ELF-1 (cell line): Measurements from ENCODE around the gene CCNO.
A peak's percentile ranks its signal among the peaks of the same experiment; 100 is the strongest.

Experiments used
- DNase-seq: peaks from one replicate; pipeline ENCODE4 v3.0.0-alpha.2; 2016; ENCODE audit warnings: low read depth, low spot score

The CCNO gene

DNA sequence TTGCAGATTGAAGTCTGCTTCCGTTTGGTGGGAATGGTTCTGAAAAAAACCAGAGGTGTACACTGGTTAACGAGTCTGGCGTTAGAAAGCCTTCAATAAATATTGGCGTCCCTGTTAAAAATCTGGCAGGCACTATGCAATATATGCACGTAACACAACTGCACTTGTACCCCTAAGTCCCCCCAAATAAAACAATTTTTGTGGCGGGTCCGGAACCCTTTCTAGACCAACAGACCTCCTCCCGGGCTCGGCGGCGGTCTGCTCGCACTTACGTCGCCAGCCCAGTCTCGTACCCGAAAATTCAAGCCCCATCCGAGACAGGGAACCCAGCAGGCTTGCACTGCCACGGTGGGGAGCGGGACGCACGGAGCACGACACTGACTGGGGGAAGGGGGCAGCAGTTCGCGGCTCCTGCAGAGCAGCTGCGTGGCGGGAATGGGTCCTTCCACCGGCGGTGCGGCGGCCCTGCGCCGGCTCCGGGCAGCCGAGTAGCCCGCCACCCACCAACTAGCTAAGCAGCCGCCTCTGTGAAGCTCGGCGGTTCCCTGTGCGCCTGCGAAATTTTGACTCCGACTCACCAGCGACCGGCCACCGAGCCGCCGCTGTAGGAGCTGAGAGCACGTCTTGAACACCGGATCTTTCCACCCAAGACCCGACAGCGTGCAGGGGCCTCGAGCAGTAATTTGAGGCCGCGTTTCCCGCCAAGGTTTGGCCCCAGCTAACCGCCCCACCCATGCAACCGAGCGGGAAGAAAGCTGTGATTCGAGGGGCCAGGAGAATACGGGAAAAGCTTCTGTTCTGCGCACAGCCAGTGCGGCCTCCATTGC lies 10.2 kb downstream of the CCNO start:
- peak; percentile 67 for DNase-seq

DNA sequence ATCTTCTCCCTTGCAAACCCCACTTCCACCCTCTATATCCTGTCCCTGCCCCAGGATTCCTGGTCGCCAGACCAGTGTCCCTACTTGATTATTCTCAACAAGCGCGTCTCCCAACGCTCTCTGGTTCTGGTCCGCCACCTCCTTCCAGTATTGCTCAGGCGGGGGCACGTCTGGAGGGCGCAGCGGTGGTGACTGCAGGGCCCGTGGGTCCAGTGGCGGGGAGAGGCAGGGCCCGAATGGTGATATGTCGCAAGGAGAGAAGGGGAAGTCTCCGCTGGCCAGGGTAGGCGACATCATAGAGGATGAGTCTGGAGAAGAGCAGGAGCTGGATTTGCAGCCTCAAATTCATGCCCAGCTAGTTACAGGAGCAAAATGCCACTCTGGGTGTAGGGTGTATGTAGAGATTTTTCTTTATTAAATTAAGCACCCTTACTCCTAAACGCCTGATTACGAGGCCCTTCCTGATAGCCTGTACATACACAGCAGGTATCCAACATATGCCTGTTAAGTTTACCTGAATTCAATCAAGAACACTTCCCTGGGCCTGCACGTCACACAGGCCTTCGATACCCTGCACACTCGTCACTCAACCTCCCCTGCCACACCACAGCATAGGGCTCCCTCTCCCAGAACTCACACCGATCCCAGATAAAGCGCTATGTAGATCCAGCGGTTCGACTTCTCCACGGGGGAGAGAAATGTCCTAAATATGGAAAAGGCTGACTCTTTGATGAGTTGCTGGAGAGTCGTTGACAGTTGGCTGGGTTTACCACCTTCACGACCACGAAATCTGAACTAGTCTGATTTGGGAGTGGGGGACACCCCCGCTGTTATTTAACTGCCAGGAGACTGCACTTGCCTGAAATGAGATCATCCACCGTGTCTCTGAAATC lies 11.1 kb downstream of the CCNO start:
- peak; percentile 12 for DNase-seq

DNA sequence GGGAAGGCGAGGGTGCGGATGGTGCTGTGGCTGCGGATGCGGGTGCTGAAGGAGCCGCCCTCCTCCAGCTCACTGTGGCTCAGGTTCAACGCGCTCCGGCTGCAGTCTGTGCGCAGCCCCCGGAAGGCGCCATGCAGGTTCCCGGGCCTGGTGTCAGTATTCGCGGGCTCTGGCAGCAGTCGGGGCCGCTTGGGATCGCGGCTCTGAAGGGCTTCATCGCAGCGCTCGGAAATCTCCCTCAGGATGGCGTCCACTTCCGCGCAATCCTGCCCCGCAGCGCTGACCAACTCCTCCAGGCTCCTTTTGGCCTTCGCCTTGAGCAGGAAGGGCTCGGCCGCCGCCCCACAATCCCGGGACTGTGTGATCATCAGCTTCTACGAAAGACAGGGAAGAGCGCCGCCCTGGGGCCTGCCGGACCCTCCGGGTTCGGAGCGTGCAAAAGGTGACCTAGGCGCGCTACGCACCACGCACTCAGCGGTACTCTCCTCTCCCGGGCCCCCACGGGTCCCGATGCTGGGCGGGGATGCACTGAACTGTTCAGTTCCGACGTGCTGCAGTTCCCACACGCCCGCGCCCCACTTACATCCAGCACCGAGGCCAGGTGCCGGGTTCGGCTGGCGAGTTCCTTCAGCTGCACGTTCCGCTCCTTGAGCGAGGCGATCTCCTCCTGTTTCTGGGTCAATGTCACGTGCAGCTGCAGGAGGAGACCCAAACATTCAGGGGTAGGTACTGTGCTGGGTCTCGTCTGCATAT lies 12.8 kb downstream of the CCNO start:
- peak; percentile 77 for DNase-seq

DNA sequence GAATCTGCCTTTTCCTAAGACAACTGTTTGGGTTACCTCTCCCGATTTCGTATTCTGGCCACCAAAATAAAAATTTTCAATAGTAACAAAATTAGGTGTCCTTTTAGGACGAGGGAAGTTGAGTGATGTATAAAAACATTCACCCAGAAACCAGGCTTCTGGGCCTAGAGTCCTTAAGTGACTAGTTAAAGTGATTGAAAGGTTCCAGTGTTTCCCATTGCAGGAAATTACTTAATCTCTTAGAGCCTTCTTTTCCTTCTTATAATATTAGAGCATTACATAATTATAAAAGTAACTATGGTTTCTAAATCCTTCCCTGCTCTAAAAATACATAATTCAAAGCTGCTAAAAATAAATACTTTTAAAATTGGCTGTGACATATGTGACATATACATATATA lies 13.6 kb downstream of the CCNO start:
- DNase-seq, result no peak

DNA sequence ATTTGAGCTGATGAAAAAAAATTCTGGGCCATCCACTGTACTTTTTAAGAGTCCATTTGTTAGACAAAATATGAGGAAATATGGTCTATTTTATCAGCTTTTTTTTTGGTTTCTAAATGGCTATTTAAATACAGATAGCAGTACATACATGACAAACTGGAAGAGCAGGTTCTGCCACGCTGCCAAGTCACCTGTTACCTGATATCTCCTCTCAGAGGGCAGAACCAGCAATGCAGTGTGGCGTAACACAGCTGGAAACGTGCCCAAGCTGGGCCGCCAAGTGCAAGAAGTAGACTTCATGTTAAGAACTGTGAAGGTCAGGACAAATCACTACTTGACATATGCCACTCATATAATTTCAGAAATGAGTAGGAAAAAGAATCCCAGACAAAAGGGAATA lies 14.4 kb downstream of the CCNO start:
- peak; percentile 39 for DNase-seq

DNA sequence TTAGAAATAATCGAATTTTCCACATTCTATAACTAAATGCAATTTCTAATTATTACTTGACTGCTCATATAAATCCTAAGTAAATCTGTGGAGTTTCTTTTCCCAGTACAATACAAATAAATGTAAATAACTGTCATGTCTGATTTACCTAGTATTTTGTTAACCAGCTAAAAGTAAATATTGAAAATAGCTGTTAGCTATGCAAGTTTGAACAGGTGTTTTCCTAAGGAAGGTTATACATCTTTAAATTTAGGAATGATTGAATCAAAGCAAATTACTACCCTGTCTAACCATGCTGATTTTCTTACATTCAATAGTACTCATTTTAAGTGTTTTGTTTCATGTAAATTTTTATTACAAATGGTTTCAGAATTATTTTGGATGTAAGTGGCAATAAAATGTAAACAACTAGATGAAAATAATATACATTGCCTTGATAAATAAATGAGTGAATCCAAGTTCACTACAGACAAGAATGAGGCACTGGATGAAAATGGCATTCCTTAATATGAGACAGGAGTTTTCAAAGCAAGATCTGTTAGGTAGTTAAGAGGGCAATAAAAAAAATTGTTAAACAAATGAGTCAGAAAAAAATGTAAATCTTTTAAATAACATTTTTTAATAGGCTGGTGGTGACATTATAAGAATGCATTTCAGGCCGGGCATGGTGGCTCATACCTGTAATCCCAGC lies 22.1 kb downstream of the CCNO start:
- no peak for DNase-seq

DNA sequence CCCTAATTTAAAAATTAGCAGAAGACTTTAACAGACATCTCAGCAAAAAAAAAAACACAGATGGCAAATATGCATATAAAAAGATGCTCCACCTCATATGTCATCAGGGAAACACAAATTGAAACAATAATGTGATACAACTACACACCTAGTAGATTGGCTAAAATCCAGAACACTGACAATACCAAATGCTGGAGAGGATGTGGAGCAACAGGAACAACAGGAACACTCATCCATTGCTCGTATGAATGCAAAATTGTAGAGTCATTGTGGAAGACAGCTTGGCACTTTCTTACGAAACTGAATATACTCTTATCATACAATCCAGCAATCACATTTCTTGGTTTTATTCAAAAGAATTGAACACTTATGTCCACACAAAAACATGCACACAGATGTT lies 28.4 kb downstream of the CCNO start:
- no peak for DNase-seq

DNA sequence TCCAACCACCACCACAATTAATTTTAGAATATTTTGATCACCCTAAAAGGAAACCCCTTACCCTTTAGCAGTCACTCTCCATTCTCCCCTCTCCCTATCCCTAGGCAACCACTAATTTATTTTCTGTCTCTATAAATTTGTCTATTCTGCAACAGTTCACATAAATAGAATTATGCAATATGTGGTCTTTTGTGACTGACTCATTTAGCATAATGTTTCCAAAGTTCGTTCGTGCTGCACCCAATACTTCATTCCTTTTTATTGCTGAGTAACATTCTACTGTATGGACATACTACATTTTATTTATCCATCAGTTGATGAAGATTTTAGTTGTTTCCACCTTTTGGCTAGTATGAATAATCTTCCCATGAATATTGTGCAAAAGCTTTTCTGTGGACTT lies 42.2 kb downstream of the CCNO start:
- DNase-seq, result no peak

DNA sequence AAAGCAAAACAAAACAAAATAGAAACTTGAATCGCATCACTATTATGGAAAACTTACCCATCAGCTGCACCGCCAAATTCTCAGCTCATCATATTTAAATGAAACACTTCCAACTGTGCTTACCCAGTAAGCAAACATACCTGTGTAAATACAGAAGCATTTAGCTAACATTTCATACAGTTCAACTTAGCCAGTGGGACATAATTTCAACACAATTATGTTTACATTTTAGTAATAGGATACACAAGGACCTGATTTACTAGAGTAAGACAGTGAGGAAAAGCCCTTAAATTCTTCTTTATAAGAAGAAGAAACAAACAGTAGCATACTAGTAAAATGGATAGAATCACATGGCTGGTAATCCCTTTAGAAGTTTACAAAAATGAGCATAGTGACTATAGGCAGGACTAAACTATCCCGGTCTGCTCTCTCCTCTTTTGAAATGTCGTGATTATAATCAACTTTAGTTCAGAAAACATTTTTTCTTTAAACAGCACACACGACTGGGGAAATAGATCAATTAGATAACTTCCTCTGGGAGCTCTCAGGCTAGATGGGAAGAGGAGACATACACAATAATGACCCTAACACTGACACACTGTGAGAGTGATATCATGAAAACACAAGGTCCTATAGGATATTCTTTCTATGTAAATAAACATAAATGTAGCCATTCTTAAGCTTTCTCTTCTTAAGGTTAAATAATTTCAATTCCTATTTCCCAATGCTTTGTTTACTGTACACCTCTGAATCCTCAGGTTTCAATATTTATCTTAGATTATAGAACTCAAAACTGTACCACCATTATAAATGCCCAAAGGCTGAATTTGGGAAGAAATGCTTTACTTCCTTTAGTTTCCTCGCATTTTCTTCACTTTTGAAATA lies 44.5 kb downstream of the CCNO start:
- no peak for DNase-seq

DNA sequence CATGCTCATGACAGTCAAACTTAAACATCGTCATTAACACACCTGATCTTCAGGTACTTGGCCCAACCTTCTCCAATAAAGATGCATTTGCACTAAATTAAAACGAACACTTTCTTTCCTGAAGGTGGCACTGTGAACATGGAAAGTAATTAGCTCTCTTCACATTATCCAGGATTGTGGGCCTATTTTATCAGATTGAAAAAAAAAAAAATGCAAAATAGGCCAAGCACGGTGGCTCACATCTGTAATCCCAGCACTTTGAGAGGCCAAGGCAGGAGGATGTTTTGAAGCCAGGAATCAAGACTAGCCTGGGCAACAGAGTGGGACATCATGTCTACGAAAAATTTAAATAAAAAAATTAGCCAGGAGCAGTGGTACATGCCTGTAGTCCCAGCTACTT lies 46.0 kb downstream of the CCNO start:
- no peak for DNase-seq
